ENCODE results near the gene SLN. TPM values are rescaled to one million over a fixed set of nuclear protein-coding genes. Genes with fewer than 3 reads are reported as not detected.

Gene SLN
- total RNA-seq, 1 experiment from 2014 or later: not detected

GRCh38 chr11:107752949-107753822 is 41.3 kb upstream of the SLN start:
- Histone ChIP-seq H2BK20ac (ENCODE audit: low read depth, low read length, poor library complexity, severe bottlenecking) (no peak overlapping the region), H3K27me3 (ENCODE audit: insufficient read depth, low read length) (no peaks in the 10 kb centered on the region), H2BK15ac (ENCODE audit: low read depth, low read length) (no peak overlapping the region), H2AK5ac (ENCODE audit: insufficient read length, low read length) (no peak overlapping the region), H3T11ph (ENCODE audit: low read length) (no peak overlapping the region), H4K20me1 (ENCODE audit: control insufficient read depth, insufficient read depth, insufficient read length) (no peaks in the 10 kb centered on the region), H3K56ac (ENCODE audit: insufficient read length, low read depth, low read length) (no peak overlapping the region), H3K27ac (ENCODE audit: insufficient read length, low read depth, low read length) (no peak overlapping the region), H3K14ac (ENCODE audit: insufficient read depth, low read length) (no peak overlapping the region), H3K23ac (ENCODE audit: insufficient read length, low read depth, low read length) (no peak overlapping the region), H3K79me2 (ENCODE audit: insufficient read depth, low read length) (no peaks in the 10 kb centered on the region), H3K4me1 (ENCODE audit: insufficient read depth, low read length) (no peaks in the 10 kb centered on the region), H2BK5ac (ENCODE audit: insufficient read length, low read length) (no peak overlapping the region), H4K8ac (replicated peaks; ENCODE audit: insufficient read length, low read depth, low read length) (no peak overlapping the region), H3K9ac (ENCODE audit: extremely low read depth, insufficient read length, low read length) (no peak overlapping the region), H2BK12ac (ENCODE audit: insufficient read length, low read depth, low read length) (no peak overlapping the region), H2BK120ac (ENCODE audit: low read depth, low read length, poor library complexity, severe bottlenecking) (no peak overlapping the region), H3K79me1 (ENCODE audit: insufficient read depth, low read depth, low read length, poor library complexity, severe bottlenecking) (no peaks in the 10 kb centered on the region), H4K91ac (ENCODE audit: insufficient read length, low read depth, low read length) (no peak overlapping the region), H3K4me2 (ENCODE audit: insufficient read depth, insufficient read length, low read length) (no peak overlapping the region), H4K5ac (ENCODE audit: insufficient read length, low read depth, low read length) (no peak overlapping the region), H3K9me3 (ENCODE audit: control insufficient read depth, low read depth, low read length) (no peaks in the 10 kb centered on the region), H3K23me2 (ENCODE audit: insufficient read length, low read depth, low read length, poor library complexity, severe bottlenecking) (no peaks in the 10 kb centered on the region), H3K4ac (ENCODE audit: low read depth, low read length) (no peak overlapping the region), H2AFZ (ENCODE audit: low read length) (no peak overlapping the region), H3K18ac (ENCODE audit: insufficient read length, low read depth, low read length) (no peak overlapping the region)
- no CpG with 5 or more reads among the region's 2 CpGs for WGBS (ENCODE audit: extremely low coverage, insufficient read length, low lambda C conversion rate)
- H3K27me3 Mint-ChIP-seq (ENCODE audit: low read depth): no peaks in the 10 kb centered on the region; the same call in 1 of the 2 replicates
- no peak overlapping the region for H3K27ac Mint-ChIP-seq
- no peak overlapping the region for H3K4me3 Mint-ChIP-seq
- H3K36me3 Mint-ChIP-seq (ENCODE audit: insufficient read depth in 1 of 3, low read depth in 3 of 3): no peaks in the 10 kb centered on the region
- peaks cover 0 to 2% of the 10 kb centered on the region in 2 experiments; a peak in 1 of 4 replicates for H3K4me1 Mint-ChIP-seq
- no peak for DNase-seq
- TF ChIP-seq CTCF (conservative IDR thresholded peaks at IDR 0.05): no peak
- no peaks in the 10 kb centered on the region; a peak in 1 of 5 replicates for H3K9me3 Mint-ChIP-seq
